T-helper 1 cell treated with Interleukin-12 subunit alpha and Interleukin-12 subunit beta and Interleukin-4 antibody, amounts not matched to agents 30 ng/mL and 1 ng/mL, for 36 hours (primary cell): Measurements from ENCODE around the gene SLC22A23. TPM values are rescaled to one million over a fixed set of nuclear protein-coding genes. Genes with fewer than 3 reads are reported as not detected.

ENCODE experiments used
- intact Hi-C: fragments of 100-400 bp; cut with micrococcal nuclease; formaldehyde crosslinking; loops from one replicate; pipeline ENCODE4 v1.15.1; 2024
- total RNA-seq: library from RNA; stranded (reverse); gene quantifications from 2 replicates; pipeline ENCODE4 v1.2.3, GENCODE V29; 2022

SLC22A23 gene, protein sequence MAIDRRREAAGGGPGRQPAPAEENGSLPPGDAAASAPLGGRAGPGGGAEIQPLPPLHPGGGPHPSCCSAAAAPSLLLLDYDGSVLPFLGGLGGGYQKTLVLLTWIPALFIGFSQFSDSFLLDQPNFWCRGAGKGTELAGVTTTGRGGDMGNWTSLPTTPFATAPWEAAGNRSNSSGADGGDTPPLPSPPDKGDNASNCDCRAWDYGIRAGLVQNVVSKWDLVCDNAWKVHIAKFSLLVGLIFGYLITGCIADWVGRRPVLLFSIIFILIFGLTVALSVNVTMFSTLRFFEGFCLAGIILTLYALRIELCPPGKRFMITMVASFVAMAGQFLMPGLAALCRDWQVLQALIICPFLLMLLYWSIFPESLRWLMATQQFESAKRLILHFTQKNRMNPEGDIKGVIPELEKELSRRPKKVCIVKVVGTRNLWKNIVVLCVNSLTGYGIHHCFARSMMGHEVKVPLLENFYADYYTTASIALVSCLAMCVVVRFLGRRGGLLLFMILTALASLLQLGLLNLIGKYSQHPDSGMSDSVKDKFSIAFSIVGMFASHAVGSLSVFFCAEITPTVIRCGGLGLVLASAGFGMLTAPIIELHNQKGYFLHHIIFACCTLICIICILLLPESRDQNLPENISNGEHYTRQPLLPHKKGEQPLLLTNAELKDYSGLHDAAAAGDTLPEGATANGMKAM
- 0.29 and 0.42 TPM in 2 replicates for total RNA-seq

GRCh38 chr6:3456898-3457709, at the start of gene SLC22A23:
SLC22A23 (minus strand) TSS chr6:3457050; CDS start chr6:3456559, 491 bp downstream.
- intact Hi-C loops = loop anchor here (2.0 to 5.0 kb wide), 4 partner anchors 180 to 680 kb away; partner anchors contain the start of genes BPHL and ECI2

DNA sequence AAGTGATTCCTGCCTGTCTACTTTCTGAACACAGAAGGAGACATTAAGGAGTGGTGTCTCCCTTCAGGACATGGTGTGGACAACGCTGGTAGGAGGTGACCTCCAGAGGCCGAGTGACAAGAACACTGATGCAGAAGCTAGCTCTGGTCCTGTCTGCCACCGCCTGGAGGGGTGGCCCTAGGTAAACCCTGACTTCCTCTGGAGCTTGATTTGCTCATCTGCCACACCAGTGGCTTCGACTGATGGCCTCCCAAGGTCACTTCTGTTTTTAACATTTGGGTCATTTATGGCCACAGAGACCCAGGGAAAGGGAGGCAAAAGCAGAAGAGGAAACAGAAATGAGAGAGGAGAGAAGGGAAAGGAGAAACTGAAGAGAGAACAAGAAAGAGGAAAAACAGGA, 49.4 kb upstream of the SLC22A23 start:
- intact Hi-C loops = no loop called here

DNA sequence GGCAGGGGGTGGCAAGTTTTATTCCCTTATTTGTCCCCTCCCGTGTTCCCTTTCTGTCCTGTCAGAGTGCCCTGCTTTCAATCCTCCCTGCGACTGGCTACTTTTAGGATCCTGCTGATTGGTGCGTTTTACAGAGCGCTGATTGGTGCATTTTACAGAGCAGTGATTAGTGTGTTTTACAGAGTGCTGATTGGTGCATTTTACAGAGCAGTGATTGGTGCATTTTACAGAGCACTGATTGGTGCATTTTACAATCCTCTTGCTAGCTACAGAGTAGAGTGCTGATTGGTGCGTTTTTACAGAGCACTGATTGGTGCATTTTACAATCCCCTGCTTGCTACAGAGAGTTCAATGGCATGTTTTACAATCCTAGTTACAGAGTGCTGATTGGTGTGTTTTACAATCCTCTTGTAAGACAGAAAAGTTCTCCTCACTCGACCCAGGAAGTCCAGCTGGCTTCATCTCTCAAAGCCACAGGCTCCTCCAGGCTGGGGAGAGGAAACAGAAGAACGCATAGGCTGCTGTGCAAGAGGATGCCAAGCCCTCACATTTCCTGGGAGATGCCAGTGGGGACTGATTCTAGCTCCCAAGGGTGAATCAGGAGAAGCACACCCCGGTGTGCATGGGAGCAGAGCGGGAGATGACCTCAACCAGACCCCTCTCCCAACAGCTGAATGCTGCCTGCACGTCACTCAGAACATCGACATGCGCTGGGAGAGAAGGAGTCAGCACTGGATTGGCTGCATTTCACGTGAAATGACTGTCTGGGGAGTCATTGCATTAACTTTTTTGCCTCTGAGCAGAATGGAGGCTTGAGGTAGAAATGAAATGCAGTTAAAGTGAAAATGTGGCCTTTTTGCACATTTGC, 48.3 kb upstream of the SLC22A23 start:
- intact Hi-C loops = no loop called here

GRCh38 chr6:3504354-3504753, 47.5 kb upstream of the SLC22A23 start:
- intact Hi-C loops = no loop called here

GRCh38 chr6:3501826-3502500, 45.1 kb upstream of the SLC22A23 start:
- intact Hi-C loops = no loop called here

DNA sequence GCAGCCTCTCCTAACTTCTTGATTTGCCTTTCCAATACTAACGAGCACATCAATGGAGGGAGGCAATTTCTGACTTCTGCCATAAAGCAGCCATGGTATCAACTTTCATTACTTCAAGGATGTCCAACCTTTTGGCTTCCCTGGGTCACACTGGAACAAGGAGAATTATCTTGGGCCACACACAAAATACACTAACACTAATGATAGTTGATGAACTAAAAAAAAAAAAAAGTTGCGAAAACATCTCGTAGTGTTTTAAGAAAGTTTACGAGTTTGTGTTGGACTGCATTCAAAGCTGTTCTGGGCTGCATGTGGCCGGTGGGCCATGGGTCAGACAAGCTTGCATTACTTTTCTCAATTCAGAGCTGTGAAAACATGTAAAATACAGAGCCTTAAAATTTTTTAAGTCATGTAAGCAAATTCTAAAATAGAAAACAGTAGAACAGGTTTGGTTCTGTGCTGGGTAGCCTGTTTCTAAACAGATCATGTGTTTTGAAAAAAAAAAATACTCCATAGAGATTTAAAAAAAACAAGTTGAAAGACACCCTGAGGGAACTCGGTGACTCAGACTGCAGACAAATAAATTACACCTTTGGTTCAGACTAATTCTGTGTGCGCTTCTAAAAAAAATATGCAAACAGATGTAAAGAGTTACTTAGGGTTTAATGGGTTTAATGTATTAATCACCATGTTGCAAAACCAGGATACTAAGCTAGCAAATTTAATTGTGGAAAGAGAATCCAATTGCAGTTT, 43.6 kb upstream of the SLC22A23 start:
- intact Hi-C loops = no loop called here

- intact Hi-C loops = no loop called here
Observed at GRCh38 chr6:3499603-3500002, 42.8 kb upstream of the SLC22A23 start.

- intact Hi-C loops = no loop called here
Observed at GRCh38 chr6:3496395-3496794, 39.5 kb upstream of the SLC22A23 start.

DNA sequence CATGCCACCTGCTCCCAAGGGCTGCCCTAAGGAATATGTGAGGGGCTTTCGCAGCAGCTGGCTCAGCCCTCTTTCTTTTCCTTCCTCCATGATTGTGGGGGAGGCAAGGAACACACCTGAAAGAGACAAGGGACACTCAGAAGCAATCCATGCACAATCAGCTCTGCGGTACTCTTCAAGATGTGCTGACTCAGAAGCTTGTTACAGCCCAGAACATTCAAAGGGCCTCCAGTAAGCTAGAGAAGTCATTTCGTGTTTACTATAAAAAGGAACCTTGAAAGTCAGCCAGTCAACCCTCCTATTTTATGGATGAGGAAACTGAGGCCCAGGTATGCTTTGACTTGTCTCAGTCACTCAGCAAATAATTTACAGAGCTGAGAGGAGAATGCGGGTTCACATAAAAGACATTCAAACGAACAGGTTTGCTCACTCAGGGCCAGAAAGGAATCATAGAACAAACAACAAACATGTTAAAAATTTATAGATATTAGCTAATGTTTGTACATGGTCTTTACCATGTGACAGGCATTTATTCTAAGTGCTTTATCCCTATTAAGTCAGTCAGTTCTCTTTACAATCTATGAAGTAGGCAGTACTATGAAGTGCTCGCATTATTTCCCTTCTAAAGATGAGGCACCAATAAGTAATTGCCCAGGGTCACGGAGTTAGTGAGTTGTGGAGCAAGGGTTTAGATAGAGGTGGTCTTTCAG, 37.7 kb upstream of the SLC22A23 start:
- intact Hi-C loops = no loop called here

GRCh38 chr6:3490625-3490980, 33.8 kb upstream of the SLC22A23 start:
- intact Hi-C loops = no loop called here

DNA sequence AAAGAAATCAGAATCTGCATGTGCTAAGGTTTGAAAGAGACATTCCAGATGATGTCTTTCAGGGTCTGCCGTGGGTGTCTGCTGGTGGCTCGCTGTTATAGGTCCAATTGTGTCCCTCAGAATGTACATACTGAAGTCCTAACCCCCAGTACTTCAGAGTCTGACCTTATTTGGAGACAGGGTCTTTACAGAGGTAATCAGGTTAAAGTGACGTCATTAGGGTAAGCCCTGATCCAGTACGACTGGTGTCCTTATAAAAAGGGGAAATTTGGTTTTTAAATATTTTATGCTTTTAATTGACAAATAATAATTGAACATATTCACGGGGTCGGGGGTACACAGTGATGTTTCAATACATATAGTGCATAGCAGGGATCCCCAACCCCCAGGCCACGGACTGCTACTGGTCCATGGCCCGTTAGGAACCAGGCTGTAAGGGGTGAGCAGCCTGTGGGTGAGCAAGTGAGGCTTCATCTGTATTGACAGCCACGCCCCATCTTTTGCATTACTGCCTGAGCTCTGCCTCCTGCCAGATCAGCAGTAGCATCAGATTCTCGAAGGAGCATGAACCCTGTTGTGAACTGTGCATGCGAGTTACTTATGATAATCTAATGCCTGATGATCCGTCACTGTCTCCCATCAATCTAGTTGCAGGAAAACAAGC, 33.2 kb upstream of the SLC22A23 start:
- intact Hi-C loops = no loop called here

GRCh38 chr6:3489027-3489757, 32.3 kb upstream of the SLC22A23 start:
- intact Hi-C loops = no loop called here

DNA sequence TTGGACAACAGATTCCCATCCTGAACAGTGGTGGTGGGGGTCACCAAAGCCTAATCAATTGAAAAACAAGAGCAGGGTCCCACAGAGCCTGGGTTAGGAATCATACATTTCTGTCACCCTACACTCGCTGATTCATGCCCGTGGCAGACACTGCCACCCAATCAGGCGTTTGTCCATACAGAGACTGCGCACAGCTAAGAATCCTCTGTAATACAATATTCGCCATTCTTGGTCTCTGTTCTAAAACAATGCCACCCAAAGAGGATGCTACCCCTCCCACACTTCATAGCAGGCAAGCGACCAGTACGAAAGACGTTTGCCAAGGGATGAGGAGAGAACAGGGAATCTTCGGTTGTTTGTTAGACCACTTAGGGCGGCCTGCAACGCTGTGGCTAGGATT, 28.1 kb upstream of the SLC22A23 start:
- intact Hi-C loops = no loop called here

DNA sequence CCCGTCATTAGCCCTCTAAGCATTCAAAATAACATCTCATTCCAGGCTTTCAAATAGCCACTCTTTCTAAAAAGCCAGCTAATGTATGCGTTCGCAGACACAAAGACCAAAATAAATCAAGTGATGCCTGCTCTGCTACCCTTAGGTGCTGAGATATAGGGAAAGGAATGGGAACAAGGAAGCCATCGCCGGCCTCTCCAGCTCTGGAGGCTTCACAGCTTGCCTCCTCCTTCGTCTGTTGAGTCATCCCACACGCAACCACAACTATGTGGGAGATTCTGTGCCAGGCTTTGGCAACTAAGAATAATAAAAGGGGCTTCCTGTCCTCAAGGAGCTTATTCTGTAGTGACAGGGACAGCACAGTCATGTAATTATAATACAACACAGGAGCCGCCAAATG, 27.3 kb upstream of the SLC22A23 start:
- intact Hi-C loops = no loop called here

GRCh38 chr6:3483675-3484074, 26.8 kb upstream of the SLC22A23 start:
- intact Hi-C loops = no loop called here

DNA sequence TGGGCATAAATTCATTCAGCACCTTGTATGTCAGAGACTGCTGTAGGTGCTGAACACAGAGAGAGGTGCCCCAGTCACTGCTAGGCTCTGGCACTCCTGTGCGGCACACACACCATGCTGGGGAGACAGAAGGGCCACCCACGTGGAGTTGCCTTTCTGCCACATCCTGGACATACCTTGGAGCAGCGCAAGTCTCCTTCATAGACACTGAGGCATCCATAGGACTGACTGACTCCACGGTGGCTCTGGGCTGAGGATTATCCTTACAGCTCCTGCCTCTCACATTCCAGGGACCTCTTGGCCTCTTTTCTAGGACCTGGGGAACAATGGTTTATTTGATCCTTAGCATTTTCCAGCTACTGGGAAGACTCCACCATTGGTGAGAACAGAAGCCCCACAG, 26.0 kb upstream of the SLC22A23 start:
- intact Hi-C loops = no loop called here

DNA sequence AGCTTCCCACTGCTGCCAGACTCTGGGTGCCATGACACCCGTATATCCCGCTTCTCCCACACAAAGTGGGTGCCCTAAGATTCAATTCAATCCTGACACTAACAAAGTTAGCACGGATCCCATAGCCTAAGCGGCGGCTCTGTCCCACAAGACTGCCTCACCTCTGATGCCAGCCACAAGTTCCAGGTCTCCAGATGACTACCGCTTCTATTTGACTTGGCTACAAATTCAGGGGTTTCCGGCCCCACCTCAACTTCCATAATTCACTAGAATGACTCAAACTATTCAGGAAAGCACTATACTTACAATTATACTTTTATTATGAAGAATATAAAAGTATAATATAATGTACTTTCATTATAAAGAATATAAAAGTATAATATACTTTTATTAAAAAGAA, 24.8 kb upstream of the SLC22A23 start:
- intact Hi-C loops = no loop called here

- intact Hi-C loops = no loop called here
Observed at GRCh38 chr6:3480009-3480408, 23.2 kb upstream of the SLC22A23 start.
